Upper lobe of left lung (tissue), 4 donors: ENCODE data around the gene CDKAL1.

Source experiments
- EP300 ChIP-seq, 4 donors: sonication (generic); formaldehyde crosslinking; IDR thresholded peaks; one replicate each; pipeline ENCODE4 v1.5.1; 2017; ENCODE audit warnings: antibody characterized with exemption in 4 of 4, control low read depth in 2 of 4
- POLR2A ChIP-seq, 4 donors: fragments of 450-650 bp; IDR thresholded peaks; one replicate each; pipeline ENCODE4 v1.5.1; 2016 to 2017; ENCODE audit warnings: antibody characterized with exemption in 4 of 4, mild to moderate bottlenecking in 2 of 4
- POLR2AphosphoS5 ChIP-seq, 2 donors: sonication (generic); formaldehyde crosslinking; IDR thresholded peaks; one replicate each; pipeline ENCODE4 v1.5.1; 2017; ENCODE audit warnings: antibody characterized with exemption in 2 of 2
- TF ChIP-seq, protein P1 (sequence below), 6 experiments: fragments of 450-650 bp in 4 of 6; fragments of 200-600 bp in 2 of 6; sonication (generic) in 2 of 6; IDR thresholded peaks; one replicate each; pipeline ENCODE4 v1.5.1; 2016 to 2019; ENCODE audit warnings: antibody characterized with exemption in 6 of 6

GRCh38 chr6:20979076-20979475, 444.8 kb downstream of the CDKAL1 start:
- TF ChIP-seq, protein P1, sequence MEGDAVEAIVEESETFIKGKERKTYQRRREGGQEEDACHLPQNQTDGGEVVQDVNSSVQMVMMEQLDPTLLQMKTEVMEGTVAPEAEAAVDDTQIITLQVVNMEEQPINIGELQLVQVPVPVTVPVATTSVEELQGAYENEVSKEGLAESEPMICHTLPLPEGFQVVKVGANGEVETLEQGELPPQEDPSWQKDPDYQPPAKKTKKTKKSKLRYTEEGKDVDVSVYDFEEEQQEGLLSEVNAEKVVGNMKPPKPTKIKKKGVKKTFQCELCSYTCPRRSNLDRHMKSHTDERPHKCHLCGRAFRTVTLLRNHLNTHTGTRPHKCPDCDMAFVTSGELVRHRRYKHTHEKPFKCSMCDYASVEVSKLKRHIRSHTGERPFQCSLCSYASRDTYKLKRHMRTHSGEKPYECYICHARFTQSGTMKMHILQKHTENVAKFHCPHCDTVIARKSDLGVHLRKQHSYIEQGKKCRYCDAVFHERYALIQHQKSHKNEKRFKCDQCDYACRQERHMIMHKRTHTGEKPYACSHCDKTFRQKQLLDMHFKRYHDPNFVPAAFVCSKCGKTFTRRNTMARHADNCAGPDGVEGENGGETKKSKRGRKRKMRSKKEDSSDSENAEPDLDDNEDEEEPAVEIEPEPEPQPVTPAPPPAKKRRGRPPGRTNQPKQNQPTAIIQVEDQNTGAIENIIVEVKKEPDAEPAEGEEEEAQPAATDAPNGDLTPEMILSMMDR (IDR thresholded peaks at IDR 0.05), result no peak
- TF ChIP-seq POLR2A (IDR thresholded peaks at IDR 0.05) (no peak), EP300 (IDR thresholded peaks at IDR 0.05) (no peak), POLR2AphosphoS5 (IDR thresholded peaks at IDR 0.05) (no peak)
